Ishikawa (cell line): Measurements from ENCODE around the gene GMDS.

ENCODE experiments used
- CEBPB ChIP-seq: IDR thresholded peaks from 2 replicates; pipeline ENCODE4 v1.6.1; 2012
- CREB1 ChIP-seq: IDR thresholded peaks from 2 replicates; pipeline ENCODE4 v1.6.1; 2012; ENCODE audit warnings: low read depth
- EGR1 ChIP-seq: IDR thresholded peaks from 2 replicates; pipeline ENCODE4 v1.6.1; 2012
- EP300 ChIP-seq: IDR thresholded peaks from 2 replicates; pipeline ENCODE4 v1.6.1; 2012; ENCODE audit warnings: borderline replicate concordance
- FOXM1 ChIP-seq: IDR thresholded peaks from 2 replicates; pipeline ENCODE4 v1.6.1; 2012; ENCODE audit warnings: low read depth, borderline replicate concordance
- NFIC ChIP-seq: IDR thresholded peaks from 2 replicates; pipeline ENCODE4 v1.6.1; 2012
- RAD21 ChIP-seq: IDR thresholded peaks from 2 replicates; pipeline ENCODE4 v1.6.1; 2012; ENCODE audit warnings: low read depth
- TAF1 ChIP-seq: IDR thresholded peaks from 2 replicates; pipeline ENCODE4 v1.6.1; 2012; ENCODE audit warnings: low read depth, mild to moderate bottlenecking
- TCF12 ChIP-seq: IDR thresholded peaks from 2 replicates; pipeline ENCODE4 v1.6.1; 2012; ENCODE audit warnings: low read depth
- TEAD4 ChIP-seq: IDR thresholded peaks from 2 replicates; pipeline ENCODE4 v1.6.1; 2012
- YY1 ChIP-seq: IDR thresholded peaks from 2 replicates; pipeline ENCODE4 v1.6.1; 2012; ENCODE audit warnings: low read depth
- ZBTB7A ChIP-seq: IDR thresholded peaks from 2 replicates; pipeline ENCODE4 v1.6.1; 2012; ENCODE audit warnings: low read depth
- TF ChIP-seq, protein P1 (sequence below): IDR thresholded peaks from 2 replicates; pipeline ENCODE4 v1.6.1; 2012
- TF ChIP-seq, protein P2 (sequence below): IDR thresholded peaks from 2 replicates; pipeline ENCODE4 v1.6.1; 2012; ENCODE audit warnings: low read depth, mild to moderate bottlenecking
- TF ChIP-seq, protein P3 (sequence below): IDR thresholded peaks from 2 replicates; pipeline ENCODE4 v1.6.1; 2012

The GMDS gene

DNA sequence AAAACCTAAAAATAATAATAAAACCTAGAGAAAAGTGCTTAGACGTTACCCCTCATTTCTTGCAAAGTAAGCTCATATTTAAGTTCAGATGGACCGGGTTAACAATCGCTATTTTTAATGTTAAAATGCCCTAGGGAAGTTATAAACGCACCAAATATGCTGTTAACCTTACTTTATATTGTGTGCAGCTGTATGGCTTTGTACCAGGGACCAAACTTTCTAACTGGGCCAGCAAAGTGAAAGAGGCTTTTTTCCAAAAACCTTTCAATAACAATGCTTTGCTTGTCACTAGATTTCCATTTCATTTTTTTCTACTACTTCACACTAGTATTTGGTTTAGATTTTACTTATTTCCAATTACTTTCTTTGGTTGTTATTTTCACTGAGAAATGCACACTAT is 387.2 kb downstream of the GMDS start:
- TF ChIP-seq, protein P1, sequence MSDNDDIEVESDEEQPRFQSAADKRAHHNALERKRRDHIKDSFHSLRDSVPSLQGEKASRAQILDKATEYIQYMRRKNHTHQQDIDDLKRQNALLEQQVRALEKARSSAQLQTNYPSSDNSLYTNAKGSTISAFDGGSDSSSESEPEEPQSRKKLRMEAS, result no peak
- TF ChIP-seq TCF12, result no peak
- no peak for TF ChIP-seq NFIC
- no peak for TF ChIP-seq TEAD4
- no peak for TF ChIP-seq TAF1

DNA sequence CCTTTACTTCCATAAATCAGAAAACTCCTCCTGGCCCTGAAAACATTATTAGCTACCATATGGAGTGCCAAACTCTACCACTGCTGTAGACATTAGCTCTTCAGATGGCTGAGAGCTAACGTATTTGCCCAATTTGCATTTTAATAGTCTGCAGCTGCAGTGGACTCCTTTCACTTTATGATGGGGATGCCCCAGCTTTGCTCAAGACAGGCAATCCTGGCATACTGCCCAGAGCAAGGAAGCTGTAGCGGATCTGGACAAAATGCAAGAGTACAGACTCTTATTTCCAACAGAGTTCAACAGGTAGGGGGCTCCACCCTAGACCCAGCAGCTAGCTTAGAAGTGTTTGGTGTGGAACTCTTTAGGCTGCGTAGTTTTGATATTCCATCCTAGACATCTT is 389.0 kb downstream of the GMDS start:
- TF ChIP-seq, protein P2, sequence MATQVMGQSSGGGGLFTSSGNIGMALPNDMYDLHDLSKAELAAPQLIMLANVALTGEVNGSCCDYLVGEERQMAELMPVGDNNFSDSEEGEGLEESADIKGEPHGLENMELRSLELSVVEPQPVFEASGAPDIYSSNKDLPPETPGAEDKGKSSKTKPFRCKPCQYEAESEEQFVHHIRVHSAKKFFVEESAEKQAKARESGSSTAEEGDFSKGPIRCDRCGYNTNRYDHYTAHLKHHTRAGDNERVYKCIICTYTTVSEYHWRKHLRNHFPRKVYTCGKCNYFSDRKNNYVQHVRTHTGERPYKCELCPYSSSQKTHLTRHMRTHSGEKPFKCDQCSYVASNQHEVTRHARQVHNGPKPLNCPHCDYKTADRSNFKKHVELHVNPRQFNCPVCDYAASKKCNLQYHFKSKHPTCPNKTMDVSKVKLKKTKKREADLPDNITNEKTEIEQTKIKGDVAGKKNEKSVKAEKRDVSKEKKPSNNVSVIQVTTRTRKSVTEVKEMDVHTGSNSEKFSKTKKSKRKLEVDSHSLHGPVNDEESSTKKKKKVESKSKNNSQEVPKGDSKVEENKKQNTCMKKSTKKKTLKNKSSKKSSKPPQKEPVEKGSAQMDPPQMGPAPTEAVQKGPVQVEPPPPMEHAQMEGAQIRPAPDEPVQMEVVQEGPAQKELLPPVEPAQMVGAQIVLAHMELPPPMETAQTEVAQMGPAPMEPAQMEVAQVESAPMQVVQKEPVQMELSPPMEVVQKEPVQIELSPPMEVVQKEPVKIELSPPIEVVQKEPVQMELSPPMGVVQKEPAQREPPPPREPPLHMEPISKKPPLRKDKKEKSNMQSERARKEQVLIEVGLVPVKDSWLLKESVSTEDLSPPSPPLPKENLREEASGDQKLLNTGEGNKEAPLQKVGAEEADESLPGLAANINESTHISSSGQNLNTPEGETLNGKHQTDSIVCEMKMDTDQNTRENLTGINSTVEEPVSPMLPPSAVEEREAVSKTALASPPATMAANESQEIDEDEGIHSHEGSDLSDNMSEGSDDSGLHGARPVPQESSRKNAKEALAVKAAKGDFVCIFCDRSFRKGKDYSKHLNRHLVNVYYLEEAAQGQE, result no peak
- TF ChIP-seq ZBTB7A, result no peak
- no peak for TF ChIP-seq TEAD4
- no peak for TF ChIP-seq CREB1
- no peak for TF ChIP-seq NFIC
- no peak for TF ChIP-seq TAF1
- TF ChIP-seq YY1, result no peak
- TF ChIP-seq CEBPB, result no peak
- no peak for TF ChIP-seq FOXM1
- TF ChIP-seq RAD21, result no peak
- no peak for TF ChIP-seq EGR1
- TF ChIP-seq, protein P1, result no peak
- no peak for TF ChIP-seq EP300
- no peak for TF ChIP-seq TCF12
- TF ChIP-seq, protein P3, sequence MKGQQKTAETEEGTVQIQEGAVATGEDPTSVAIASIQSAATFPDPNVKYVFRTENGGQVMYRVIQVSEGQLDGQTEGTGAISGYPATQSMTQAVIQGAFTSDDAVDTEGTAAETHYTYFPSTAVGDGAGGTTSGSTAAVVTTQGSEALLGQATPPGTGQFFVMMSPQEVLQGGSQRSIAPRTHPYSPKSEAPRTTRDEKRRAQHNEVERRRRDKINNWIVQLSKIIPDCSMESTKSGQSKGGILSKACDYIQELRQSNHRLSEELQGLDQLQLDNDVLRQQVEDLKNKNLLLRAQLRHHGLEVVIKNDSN, result no peak

DNA sequence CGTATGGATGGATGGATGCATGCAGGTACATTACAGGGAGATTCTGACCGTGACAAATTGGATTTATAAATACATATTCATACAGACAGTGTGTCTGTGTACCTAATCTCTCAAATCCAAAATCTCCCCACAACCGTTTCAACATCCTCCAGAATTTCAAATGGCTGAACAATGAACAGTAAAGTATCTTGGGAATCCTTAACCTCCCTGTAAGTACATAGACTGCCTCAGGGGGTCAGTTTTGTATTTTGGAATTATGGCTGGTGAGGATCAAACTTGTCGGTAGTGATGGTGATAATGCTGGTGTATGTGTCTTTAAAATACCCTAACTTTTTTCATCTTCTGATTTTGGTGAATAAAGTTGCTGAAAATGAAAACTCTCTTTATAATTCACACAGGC is 389.5 kb downstream of the GMDS start:
- TF ChIP-seq ZBTB7A (no peak), TEAD4 (no peak), RAD21 (no peak), EGR1 (no peak), TAF1 (no peak), CEBPB (no peak), NFIC (no peak), EP300 (no peak), FOXM1 (no peak), TCF12 (no peak), CREB1 (no peak), YY1 (no peak)
- TF ChIP-seq, protein P3, result no peak
- TF ChIP-seq, protein P1, result no peak
- TF ChIP-seq, protein P2, result no peak

GRCh38 chr6:1854296-1854695 is 391.1 kb downstream of the GMDS start:
- TF ChIP-seq TCF12 (no peak), TAF1 (no peak), ZBTB7A (no peak), CREB1 (no peak), RAD21 (no peak)
- TF ChIP-seq, protein P1, result no peak

GRCh38 chr6:1853761-1854160 is 391.6 kb downstream of the GMDS start:
- no peak for TF ChIP-seq NFIC

- TF ChIP-seq EP300, result no peak
- no peak for TF ChIP-seq TEAD4
- TF ChIP-seq ZBTB7A, result no peak
- TF ChIP-seq, protein P2, result no peak
- TF ChIP-seq CREB1, result no peak
- no peak for TF ChIP-seq TAF1
- no peak for TF ChIP-seq YY1
- no peak for TF ChIP-seq NFIC
- TF ChIP-seq, protein P1, result no peak
- no peak for TF ChIP-seq FOXM1
- TF ChIP-seq EGR1, result no peak
Observed at GRCh38 chr6:1851681-1852456, 393.5 kb downstream of the GMDS start.
